GM18519 (cell line): ENCODE measurements around the gene ZBTB45.
A peak's percentile ranks its signal among the peaks of the same experiment; 100 is the strongest.
"Not testable (repeated sequence)": the region's sequence is repeated elsewhere in the genome, so short reads cannot be mapped to it uniquely, and the experiment has no call there.

ENCODE experiments used
- ATAC-seq: cut with Tn5 transposase; IDR thresholded peaks from one replicate; pipeline ENCODE4 v1.9.1; 2021; ENCODE audit warnings: mild to moderate bottlenecking, moderate library complexity; ENCODE audit not compliant: unreplicated experiment, low FRiP score

The ZBTB45 gene

DNA sequence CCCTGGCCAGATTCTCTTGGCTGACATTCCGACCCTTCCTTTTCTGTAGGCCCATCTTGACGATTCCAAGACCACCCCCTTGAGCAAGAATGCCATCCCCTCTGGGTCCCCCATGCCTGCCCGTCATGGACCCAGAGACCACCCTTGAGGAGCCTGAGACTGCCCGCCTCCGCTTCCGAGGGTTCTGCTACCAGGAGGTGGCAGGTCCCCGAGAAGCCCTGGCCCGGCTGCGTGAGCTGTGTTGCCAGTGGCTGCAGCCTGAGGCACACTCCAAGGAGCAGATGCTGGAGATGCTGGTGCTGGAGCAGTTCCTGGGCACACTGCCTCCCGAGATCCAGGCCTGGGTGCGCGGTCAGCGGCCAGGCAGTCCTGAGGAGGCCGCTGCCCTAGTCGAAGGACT lies 42.5 kb downstream of the ZBTB45 start:
- ATAC-seq, result no peak

DNA sequence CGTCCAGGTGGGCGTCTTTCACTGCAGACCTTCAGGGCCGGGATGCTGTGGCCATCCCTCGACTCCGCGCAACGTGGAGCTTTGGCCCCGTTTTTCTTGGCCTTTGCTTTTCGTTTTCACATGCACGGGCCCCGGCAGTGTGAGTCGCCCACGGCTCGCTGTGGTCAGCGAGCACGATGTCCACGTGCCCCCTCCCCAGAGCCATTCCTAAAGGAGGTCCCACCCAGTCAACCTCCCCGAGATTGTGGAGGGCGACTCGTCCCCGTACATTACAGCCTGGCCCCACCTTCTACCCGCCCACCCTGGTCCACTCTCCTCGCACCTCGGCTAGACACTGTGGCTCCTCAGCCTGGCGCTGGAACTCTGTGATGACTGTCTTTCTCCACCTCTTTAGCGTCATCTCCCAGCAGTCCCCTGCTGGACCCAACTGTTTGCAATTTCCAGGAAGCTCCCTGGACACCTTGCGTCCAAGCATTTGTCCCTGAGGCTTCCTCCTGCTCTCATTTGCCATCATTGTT lies 43.1 kb downstream of the ZBTB45 start:
- no peak for ATAC-seq

DNA sequence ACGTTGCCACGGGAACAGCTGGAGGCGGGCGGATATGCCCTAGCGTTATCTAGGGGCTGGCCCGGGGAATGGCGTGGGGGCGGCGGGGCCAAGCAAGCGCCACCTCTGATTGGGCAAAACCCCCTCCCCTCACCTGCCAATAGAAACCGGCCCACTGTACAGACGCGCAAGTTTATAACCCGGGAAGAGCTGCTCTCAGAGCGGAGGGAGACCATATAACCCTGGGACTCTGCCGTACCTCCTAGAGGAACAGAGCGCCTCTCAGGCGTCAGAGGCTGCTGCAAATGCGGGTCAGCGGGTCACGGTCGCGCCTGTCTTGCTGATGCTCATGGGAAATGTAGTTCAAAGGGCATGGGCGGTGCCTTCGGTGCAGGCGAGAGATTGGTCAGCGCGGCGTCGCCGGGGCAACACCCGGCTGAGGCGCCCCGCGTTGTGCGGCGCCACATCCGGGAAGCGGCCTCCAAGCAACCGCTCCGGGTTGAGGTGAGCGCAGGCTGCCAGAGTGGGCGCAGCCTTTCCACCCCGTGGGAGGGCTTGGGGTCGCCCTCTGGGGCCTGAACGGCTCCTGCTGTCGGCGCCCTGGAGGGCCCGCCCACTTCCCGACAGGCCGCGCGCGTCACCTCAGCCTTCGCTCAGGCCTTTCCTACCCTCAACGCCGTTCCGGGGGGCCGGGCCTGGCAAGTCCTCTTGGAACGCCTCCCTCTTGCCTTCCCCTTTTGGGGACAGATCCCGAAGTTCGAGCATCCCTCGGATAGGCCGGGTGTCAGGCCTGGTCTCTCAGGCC lies 43.7 kb downstream of the ZBTB45 start, which contains the start of gene ZNF446:
Gene ZNF446 (plus strand): TSS at position 639 of the 784 bp plus-strand sequence. CDS start 867 bp downstream, outside the sequence.
- peak; percentile 72 for ATAC-seq

DNA sequence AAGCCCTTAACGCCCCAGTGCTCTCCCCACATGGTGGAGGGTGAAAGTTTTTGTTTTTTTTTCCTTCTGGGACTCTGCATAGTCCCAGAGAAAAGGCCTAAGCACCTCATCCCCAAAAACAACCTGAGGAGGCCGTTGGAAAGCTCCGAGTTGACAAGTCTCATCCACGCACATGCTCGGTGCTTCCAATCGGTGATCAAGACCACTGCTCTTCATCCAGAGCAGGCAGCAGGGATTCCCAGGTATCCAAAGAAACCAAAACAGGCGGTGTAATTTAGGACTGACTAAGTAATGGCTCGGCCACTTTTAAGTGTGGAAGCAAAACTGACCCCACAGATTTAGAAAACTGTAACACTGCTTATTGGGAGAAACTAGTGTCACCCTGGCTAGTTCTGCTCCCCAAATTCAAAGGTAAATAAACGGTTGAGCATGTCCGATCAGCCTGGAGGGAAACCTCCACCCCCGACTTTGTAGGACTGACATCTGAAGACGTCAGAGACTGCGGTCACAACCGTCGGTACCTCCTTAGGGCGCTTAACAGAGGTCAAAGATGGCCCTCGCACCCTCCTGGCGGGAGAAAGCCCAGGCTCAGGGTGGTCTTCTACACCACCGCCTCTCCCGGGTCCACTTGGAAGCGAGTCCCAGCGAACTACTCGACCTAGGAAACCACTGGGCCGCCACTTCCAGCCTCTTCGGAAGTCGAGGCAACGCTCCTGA lies 44.5 kb downstream of the ZBTB45 start:
- no peak for ATAC-seq

DNA sequence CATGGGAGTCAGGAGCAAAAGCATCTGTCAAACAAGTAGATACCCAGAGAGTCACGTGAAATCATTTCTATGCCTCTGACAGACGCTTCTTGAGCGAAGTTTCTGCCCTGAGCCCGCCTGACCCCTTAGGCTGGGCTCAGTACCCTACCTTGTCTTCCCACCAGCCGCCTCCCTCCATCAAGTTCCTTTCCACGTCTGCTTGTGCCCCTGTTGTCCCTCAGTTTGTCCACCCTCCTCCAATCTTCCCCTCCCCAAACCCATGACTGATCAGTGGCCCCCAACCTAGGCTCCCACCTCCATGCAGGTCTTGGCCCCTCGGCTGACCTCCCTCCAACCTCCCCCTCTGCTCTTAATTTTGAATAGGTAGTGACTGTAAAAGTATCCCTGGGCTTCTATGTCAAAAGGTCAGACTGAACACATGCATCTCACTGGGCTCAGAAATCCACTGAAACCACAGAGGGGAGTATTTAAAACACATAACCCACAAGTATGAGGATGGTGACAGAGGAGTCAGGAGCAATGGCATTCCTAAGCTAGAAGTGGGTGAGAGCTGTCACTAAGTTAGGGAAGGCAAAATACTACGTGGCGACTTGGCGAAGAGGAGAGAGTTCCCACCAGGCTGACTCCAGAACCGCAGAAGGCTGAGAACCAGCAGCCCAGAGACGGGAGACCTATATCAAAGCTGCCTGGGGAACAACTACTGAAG lies 45.2 kb downstream of the ZBTB45 start:
- ATAC-seq, result no peak

DNA sequence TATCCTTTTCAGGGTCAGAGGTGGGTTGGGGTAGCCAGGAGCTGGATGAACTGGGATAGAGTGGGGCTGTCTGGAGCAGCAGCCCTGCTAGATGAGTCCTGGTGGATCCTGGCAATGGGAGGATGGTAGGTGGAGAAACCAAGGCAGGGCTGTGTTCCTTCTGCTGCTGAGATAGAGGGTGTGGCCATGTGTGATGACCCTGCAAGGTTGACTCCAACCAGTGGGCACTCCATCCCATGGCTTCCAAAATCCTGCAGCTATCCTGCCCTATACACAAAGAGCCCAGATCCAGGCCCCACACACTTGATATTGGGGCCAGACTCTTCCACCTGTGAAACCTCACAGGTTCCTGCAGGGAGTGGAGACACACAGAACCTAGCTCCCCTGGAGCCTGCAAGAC lies 45.8 kb downstream of the ZBTB45 start:
- no peak for ATAC-seq

DNA sequence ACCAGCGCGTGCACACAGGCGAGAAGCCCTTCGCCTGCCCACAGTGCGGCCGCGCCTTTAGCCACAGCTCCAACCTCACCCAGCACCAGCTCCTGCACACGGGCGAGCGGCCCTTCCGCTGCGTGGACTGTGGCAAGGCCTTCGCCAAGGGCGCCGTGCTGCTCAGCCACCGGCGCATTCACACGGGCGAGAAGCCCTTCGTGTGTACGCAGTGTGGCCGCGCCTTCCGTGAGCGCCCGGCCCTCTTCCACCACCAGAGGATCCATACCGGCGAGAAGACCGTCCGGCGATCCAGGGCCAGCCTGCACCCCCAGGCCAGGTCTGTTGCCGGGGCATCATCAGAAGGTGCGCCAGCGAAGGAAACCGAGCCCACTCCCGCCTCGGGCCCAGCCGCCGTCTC lies 47.9 kb downstream of the ZBTB45 start:
- no peak for ATAC-seq

DNA sequence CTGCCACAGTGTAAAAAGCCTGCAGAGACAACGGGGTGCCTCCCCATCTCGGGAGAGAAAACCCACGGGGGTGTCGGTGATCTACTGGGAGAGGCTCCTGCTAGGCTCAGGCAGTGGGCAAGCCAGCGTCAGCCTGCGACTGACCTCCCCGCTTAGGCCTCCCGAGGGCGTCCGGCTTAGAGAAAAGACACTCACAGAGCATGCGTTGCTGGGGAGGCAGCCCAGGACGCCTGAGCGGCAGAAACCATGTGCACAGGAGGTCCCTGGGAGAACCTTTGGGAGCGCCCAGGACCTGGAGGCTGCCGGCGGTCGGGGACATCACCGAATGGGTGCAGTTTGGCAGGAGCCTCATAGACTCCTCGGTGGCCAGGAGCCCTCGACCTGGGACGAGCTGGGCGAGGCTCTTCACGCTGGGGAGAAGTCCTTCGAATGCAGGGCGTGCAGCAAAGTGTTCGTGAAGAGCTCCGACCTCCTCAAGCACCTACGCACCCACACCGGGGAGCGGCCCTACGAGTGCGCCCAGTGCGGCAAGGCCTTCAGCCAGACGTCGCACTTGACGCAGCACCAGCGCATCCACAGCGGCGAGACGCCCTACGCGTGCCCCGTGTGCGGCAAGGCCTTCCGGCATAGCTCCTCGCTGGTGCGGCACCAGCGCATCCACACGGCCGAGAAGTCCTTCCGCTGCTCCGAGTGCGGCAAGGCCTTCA lies 48.6 kb downstream of the ZBTB45 start:
- ATAC-seq, result not testable (repeated sequence)

DNA sequence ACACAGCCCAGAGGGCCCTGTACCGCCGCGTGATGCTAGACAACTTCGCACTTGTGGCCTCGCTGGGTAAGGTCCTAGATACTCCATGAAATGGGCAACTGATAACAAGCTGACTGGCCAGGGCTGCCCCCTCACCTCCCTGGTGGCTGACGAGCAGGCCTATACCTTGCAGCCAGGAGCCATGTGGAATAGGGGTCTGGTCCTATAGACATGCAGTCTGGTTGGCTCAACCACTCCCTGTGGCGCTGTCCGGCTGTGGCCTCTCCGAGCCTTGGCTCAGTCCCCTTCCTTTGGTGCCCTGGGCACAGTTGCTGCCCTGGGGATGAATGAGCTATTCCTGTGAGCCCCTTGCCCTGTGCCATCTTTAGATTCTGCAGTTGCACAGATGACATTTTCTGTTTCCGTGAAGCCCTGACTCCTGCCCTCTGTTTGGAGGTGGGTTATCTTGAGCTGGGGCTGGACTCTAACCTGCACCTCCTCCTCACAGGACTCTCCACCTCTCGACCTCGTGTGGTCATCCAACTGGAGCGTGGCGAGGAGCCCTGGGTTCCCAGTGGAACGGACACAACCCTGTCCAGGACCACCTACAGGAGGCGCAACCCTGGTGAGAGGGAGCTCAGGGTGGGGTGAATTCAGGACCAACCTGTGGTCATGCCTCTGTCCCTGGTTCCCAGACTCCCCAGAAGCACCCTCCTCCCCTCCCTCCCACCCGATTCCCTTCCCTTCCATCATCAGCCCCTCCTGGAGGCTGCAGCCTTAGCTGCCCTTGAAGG lies 50.2 kb downstream of the ZBTB45 start:
- no peak for ATAC-seq

DNA sequence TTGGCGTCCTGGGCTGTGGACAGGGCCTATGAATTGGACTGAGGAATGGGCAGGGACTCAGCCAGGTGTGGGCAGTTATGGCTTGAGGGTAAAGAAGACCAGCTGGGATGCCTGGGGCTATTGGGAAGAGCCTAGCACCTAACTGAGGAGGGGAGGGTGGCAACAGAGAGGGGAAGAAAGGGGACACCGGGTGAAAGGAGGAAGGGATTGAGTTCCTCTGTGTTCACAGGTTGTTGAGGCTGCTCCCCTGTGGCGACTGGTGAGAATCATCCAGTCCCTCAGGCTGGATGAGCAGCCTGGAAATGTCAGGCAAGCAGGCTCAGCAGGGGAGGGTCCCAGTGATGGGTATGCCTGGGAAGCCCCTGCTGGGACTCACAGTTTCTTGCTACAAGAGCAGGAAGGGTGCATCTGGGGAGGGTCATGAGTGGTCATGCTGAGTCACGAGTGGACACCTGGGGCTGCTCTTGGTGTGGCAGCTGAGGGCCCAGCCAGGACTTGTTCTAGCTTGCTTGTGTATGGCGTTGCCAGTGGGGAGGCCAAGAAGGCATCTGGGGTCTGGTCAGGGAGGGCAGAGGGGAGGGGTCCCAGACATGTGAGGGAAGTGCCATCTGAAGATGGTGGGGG lies 51.3 kb downstream of the ZBTB45 start:
- no peak for ATAC-seq

DNA sequence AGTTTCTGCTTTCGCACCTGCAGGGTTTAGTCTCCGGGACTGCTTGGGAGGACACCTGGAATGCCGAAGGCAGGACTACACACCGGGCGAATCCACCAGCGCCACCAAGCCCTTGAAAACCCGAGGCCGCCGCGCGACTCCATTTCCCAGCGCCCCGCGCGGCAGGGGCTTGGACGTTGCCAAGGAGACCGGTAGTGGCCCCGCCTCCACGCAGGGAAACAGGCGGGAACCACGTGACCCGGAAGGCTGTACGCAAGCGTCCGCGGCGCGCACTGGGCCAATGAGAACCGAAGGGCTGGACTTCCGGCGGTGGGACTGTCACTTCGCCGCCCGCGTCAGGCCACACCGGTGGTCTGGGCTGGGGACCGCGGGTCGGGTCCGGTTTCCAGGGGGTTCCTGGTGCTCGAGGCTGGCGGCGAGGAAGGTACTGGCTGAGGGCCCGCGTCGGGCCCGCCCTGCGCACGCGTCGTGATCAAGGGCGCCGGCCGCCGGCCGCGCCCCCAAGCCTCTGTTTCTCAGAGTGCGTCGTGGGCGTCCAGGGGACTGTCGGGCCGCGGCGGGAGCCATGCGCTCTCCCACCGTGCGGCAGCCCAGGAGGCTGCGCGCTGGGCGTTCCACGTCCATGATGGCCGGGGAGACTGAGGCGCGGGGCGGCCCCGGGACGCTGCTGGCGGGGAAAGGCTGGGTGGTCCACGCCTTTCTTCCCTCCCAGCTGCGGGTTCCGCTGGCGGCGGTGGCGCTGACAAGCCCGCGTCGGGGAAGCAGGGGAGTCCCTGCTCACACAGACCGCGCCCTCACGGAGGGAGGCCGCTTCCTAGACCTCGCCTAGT lies 52.6 kb downstream of the ZBTB45 start, which contains the start of gene ZNF324:
Gene ZNF324 (plus strand): TSS at position 321 of the 830 bp plus-strand sequence. CDS start 2,106 bp downstream, outside the sequence.
- ATAC-seq, result peak; percentile 77

DNA sequence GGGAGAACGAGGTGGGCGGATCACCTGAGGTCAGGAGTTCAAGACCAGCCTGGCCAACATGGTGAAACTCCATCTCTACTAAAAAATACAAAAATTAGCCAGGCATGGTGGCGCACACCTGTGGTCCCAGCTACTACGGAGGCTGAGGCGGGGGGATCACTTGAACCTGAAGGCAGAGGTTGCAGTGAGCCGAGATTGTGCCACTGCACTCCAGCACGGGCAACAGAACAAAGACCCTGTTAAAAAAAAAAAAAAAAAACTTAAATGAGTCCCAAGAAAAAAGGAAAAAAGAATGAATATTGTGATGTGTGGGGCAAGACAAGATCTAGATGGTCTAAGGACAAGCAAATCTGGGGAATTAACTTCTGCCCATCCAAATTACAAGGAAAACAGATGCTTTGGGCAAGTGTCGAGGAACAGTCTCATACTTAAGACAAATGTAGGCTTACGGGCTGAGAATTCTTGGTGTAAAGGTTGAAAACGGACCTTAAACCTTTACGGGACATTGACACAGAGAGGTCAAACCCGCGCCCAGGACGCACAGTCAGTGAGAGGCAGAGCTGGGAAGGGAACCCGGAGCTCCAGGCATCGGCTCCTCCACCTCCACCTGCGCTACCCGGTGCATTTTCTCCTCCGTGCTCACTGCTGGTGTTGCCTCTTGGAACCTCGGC lies 53.4 kb downstream of the ZBTB45 start:
- ATAC-seq, result no peak
